Endothelial cell (in vitro differentiated cells): ENCODE measurements around the gene SUPT3H. TPM values are rescaled to one million over a fixed set of nuclear protein-coding genes. Genes with fewer than 3 reads are reported as not detected.

Experiments
- DNase-seq: peaks from one replicate; pipeline ENCODE4 v3.0.0; 2021; ENCODE audit warnings: low spot score
- H3K27ac Mint-ChIP-seq: one replicate; pipeline ENCODE4 v1.8.0; 2021; ENCODE audit warnings: mixed read lengths, inconsistent platforms; ENCODE audit not compliant: unreplicated experiment
- H3K27me3 Mint-ChIP-seq: one replicate; pipeline ENCODE4 v1.8.0; 2021; ENCODE audit warnings: mild to moderate bottlenecking, moderate library complexity, mixed read lengths, inconsistent platforms; ENCODE audit not compliant: unreplicated experiment
- H3K36me3 Mint-ChIP-seq: one replicate; pipeline ENCODE4 v1.8.0; 2021; ENCODE audit warnings: mild to moderate bottlenecking, low read depth, mixed read lengths, inconsistent platforms; ENCODE audit not compliant: unreplicated experiment
- H3K4me1 Mint-ChIP-seq: one replicate; pipeline ENCODE4 v1.8.0; 2021; ENCODE audit warnings: mild to moderate bottlenecking, mixed read lengths, inconsistent platforms; ENCODE audit not compliant: unreplicated experiment
- H3K4me3 Mint-ChIP-seq: one replicate; pipeline ENCODE4 v1.8.0; 2021; ENCODE audit warnings: mild to moderate bottlenecking, mixed read lengths, inconsistent platforms; ENCODE audit not compliant: unreplicated experiment
- H3K9me3 Mint-ChIP-seq: one replicate; pipeline ENCODE4 v1.8.0; 2021; ENCODE audit warnings: mixed read lengths, inconsistent platforms; ENCODE audit not compliant: unreplicated experiment
- CTCF ChIP-seq: fragments of 200-600 bp; sonication (generic); IDR thresholded peaks from one replicate; pipeline ENCODE4 v1.5.0; 2021; ENCODE audit warnings: antibody characterized with exemption; ENCODE audit not compliant: unreplicated experiment
- total RNA-seq: library from RNA; stranded (reverse); fragmentation: NEBNext Ultra II Directional; extraction: Animal tissue kit (Norgen Biotek cat#: 25700); gene quantifications from one replicate; pipeline ENCODE4 v1.2.1, GENCODE V29; 2021; ENCODE audit not compliant: unreplicated experiment

Gene SUPT3H
- total RNA-seq, 1 donor from 2014 or later = 28.5 TPM

DNA sequence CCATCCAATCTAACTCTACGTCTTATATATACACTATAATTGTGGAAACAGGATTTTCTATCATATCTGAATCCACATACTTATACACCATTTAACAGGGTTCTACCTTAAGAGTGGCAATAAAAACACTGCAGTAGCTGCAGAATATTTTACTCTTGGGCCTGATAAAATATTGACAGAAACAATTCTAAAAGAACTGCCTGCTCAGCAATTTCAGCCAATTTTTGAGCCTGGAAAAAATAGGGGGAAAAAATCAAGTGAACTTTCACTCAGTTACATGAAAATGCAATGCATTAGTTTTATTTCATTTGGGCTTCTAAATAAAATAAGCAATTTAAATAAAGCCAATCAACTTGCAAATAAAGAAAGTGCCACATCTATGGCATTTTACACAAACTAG lies 296.1 kb downstream of the SUPT3H start:
- Mint-ChIP-seq H3K27ac (no peak overlapping the region), H3K27me3 (peaks cover 2% of the 10 kb centered on the region), H3K4me1 (no peaks in the 10 kb centered on the region), H3K9me3 (no peaks in the 10 kb centered on the region), H3K4me3 (no peak overlapping the region), H3K36me3 (peaks cover 4% of the 10 kb centered on the region)
- no peak for DNase-seq
- no peak for TF ChIP-seq CTCF

- no peak for DNase-seq
- H3K36me3 Mint-ChIP-seq = peaks cover 4% of the 10 kb centered on the region
- H3K4me1 Mint-ChIP-seq = no peaks in the 10 kb centered on the region
- H3K4me3 Mint-ChIP-seq = no peak overlapping the region
- peaks cover 2% of the 10 kb centered on the region for H3K27me3 Mint-ChIP-seq
- H3K27ac Mint-ChIP-seq = no peak overlapping the region
- no peaks in the 10 kb centered on the region for H3K9me3 Mint-ChIP-seq
- TF ChIP-seq CTCF = no peak
Observed at GRCh38 chr6:45078432-45078831, 299.3 kb downstream of the SUPT3H start.

DNA sequence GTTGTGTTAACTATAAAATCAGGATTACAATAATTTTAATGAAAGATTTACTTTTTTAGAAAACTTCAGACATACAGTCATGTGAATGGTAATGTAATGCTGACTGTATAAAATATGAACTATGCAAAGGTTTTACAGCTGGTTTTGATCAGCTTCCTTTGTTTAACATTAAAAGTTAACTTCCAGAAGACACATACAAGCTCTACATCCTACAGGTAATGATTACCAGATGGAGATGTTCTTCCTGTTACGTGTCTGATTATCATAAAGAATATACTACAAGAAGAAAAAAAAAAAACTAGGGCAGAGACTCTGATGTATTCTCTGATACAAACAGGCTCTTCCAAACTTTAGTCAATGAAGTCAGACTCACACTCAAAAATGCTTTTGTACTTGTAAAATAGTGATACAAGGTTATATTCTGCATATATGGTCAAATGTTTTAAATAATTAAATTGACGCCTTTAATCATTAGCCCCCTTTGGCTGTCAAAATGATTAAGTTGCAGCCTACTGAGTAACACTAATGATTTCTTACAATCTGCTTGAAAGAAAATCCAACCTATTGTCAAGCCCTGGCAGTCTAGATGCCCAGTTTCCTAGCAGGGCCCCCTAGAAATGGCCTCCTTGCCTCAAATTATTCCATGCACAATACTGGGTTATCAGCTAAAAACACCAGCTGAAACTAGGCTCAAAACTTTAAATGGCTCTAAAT lies 301.4 kb downstream of the SUPT3H start:
- peaks cover 2% of the 10 kb centered on the region for H3K27me3 Mint-ChIP-seq
- DNase-seq = no peak
- no peaks in the 10 kb centered on the region for H3K9me3 Mint-ChIP-seq
- H3K4me3 Mint-ChIP-seq = no peak overlapping the region
- no peak for TF ChIP-seq CTCF
- H3K36me3 Mint-ChIP-seq = peaks cover 4% of the 10 kb centered on the region
- no peaks in the 10 kb centered on the region for H3K4me1 Mint-ChIP-seq
- no peak overlapping the region for H3K27ac Mint-ChIP-seq

- no peak for DNase-seq
Observed at GRCh38 chr6:45075246-45075645, 302.5 kb downstream of the SUPT3H start.

More at GRCh38 chr6:45075246-45075645, 302.5 kb downstream of the SUPT3H start:
- H3K4me3 Mint-ChIP-seq = no peak overlapping the region
- no peaks in the 10 kb centered on the region for H3K4me1 Mint-ChIP-seq
- H3K27ac Mint-ChIP-seq = no peak overlapping the region
- H3K36me3 Mint-ChIP-seq = peaks cover 4% of the 10 kb centered on the region
- no peaks in the 10 kb centered on the region for H3K9me3 Mint-ChIP-seq
- TF ChIP-seq CTCF = no peak
- H3K27me3 Mint-ChIP-seq = no peaks in the 10 kb centered on the region
